Karpas-422 (cell line): ENCODE results near the gene GRM1. TPM values are rescaled to one million over a fixed set of nuclear protein-coding genes. Genes with fewer than 3 reads are reported as not detected.

Experiments used
- small RNA-seq: library from RNA; depleted of rRNA; stranded (forward); fragments of <200 nt; gene quantifications from one replicate; pipeline ENCODE3, GENCODE V24; 2014
- total RNA-seq: library from RNA; depleted of rRNA; stranded (reverse); fragments of >200 nt; shearing (Covaris generic); gene quantifications from 2 replicates; pipeline ENCODE4 v1.2.3, GENCODE V29; 2014; ENCODE audit warnings: low replicate concordance; rRNA removed

GRM1 gene
- total RNA-seq, 1 experiment from 2014 or later, result 1.2 TPM

Small RNA genes lying within 50 kb of the gene (small RNA-seq; reads per million reads assigned to genes)
- gene RNA5SP222, result not detected

Other genes starting within 250 kb of the GRM1 start
- gene FBXO30, start 214.3 kb upstream of the GRM1 start, total RNA-seq, result 14.2 and 30.6 TPM in 2 replicates
- 32.3 and 45.0 TPM in 2 replicates for gene SHPRH, start 64.7 kb upstream of the GRM1 start, total RNA-seq